AG09319 (cell line): ENCODE measurements around the gene KCNIP4.

Experiments used
- DNase-seq: peaks from one replicate; pipeline ENCODE4 v3.0.0-alpha.2; 2010; ENCODE audit warnings: low read depth; ENCODE audit errors: extremely low read depth
- CTCF ChIP-seq: IDR thresholded peaks from 2 replicates; pipeline ENCODE4 v1.5.1; 2011; ENCODE audit warnings: low read depth, mild to moderate bottlenecking, inconsistent platforms, low read length, moderate library complexity

KCNIP4 gene

DNA sequence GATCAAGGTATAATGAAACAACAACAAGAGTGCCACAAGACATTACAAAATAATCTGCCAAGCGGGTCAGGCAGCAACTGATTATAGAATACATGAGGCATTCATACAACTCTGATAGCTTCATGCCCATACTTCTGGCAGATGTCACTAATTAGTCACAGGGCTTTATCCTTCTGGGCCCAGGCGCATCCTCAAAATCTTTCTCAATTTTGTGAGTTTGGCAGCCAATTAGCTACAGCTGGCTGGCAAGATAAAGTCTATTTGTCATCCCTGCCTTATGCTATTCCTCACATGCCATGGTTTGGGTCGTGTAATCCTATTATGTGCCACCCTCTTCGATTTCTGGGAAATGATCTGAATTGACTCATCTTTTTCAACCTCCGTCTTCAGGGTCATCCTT, 994.0 kb downstream of the KCNIP4 start:
- DNase-seq, result no peak
- no peak for TF ChIP-seq CTCF

DNA sequence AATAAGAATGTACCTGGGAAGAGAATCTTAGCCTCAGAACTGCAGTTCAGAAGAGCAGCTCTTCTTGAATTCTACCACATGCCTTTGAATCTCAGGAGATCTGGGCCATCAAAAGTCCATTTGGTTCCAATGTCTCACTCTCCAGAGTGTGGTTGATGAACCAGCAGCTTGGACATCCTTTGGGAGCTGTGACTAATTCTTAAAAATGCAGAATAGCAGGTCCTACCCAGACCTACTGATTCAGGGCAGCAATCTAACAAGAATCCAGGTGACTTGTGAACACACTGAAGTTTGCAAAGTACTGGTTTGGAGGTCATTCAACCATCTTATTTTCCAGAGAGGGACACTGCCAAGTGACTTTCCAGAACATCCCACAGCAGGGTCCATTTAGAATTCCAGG, 1003.6 kb downstream of the KCNIP4 start:
- TF ChIP-seq CTCF, result no peak
- DNase-seq, result no peak

GRCh38 chr4:20944451-20944850, 1004.1 kb downstream of the KCNIP4 start:
- DNase-seq, result no peak
- TF ChIP-seq CTCF, result no peak

DNA sequence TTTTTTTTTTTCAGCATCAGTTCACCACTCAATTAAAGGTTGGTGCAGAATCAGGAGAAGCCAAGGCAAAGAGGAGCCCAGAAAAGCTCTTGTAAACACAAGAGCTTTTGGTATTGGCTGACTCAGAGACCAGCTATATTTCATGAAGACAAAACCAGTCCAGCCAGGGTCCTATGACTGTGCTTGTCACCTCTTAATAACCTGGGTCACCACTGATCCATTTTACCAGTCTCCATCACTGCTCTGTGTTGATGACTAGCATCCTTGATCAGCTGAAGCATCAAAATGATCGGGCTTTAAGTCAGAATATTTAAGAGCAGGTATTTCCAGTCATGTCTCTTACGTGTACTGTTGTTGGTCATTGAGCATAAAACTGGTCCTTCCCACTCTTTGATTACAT, 1010.4 kb downstream of the KCNIP4 start:
- TF ChIP-seq CTCF, result no peak
- DNase-seq, result no peak

DNA sequence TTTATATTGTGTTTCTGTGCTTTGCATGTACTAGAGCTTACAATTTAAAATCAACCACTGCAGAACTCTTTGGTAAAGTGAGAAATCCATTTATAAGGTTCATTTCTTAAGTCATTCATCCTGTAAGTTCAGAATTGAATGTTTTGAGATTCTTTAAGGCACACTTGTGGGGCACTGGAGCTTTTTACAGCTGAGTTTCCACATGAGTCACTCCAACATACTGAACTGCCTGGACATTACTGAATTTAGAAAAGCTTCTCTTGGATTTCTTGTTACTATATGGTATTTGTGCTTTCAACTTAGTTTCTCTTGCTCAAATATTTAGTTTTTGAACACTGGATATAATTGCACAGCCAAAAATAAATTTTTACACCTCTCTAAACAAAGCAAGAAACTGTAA, 1022.0 kb downstream of the KCNIP4 start:
- DNase-seq, result no peak

DNA sequence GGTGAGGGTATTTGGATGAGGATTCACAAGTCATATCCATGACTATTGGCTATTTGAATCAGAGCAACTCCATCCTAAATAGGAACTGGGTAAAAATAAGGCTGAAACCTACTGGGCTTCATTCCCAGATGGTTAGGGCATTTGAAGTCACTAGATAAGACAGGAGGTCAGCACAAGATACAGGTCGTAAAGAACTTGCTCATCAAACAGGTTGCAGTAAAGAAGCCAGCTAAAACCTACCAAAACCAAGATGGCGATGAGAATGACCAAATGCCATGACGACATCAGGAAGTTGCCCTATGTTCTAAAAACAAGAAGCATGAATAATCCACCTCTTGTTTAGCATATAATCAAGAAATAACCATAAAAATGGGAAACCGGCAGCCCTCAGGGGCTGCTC, 1023.4 kb downstream of the KCNIP4 start:
- DNase-seq, result no peak
- no peak for TF ChIP-seq CTCF

More for the DNA sequence above, 1022.0 kb downstream of the KCNIP4 start:
- TF ChIP-seq CTCF, result no peak

GRCh38 chr4:20922962-20923361, 1025.6 kb downstream of the KCNIP4 start:
- no peak for DNase-seq
- no peak for TF ChIP-seq CTCF
